Breast epithelium (tissue), 3 donors: ENCODE results near the gene EMC10.

Experiments
- CTCF ChIP-seq, 3 donors: fragments of 450-650 bp; IDR thresholded peaks; one replicate each; pipeline ENCODE4 v1.5.1; 2016 to 2017; ENCODE audit warnings: antibody characterized with exemption in 3 of 3, mild to moderate bottlenecking in 3 of 3, moderate library complexity in 3 of 3
- POLR2A ChIP-seq: fragments of 450-650 bp; IDR thresholded peaks from one replicate; pipeline ENCODE4 v1.6.1; 2016; ENCODE audit warnings: antibody characterized with exemption, mild to moderate bottlenecking, moderate library complexity
- POLR2AphosphoS5 ChIP-seq, 3 donors: sonication (generic); formaldehyde crosslinking; IDR thresholded peaks; one replicate each; pipeline ENCODE4 v1.6.1; 2017; ENCODE audit warnings: antibody characterized with exemption in 3 of 3

DNA sequence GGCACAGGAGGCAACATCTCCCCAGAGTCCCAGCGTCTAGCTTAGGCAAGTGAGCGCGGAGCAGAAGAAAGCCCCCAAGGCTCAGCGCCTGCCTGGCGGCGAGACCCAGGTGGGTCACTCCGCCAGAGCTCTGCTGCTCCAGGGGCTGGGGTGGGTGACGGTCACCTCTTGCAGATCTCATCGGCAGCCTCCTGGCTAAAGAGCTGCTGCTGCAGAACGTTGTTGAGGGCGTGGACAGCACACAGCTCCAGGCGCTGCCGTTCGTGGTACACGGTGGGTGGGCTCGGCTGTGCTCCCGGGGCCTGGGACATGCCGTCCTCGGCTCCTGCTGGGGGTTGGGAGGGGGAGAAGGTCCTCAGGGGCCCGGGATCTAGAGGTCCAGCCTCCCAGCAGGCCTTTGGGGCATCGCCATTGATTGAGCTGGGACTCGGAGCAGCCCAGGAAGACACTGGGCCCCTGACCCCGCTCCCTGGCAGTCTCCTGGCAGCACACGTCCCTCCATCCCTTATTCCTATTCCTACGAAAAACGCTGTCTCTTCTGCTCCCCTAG is 33.9 kb downstream of the EMC10 start:
- TF ChIP-seq CTCF (IDR thresholded peaks at IDR 0.05) = no peak
- no peak for TF ChIP-seq POLR2A
- no peak for TF ChIP-seq POLR2AphosphoS5 (IDR thresholded peaks at IDR 0.05)
